GM10266 (cell line): ENCODE data around the gene REP15.
A peak's percentile ranks its signal among the peaks of the same experiment; 100 is the strongest.

Experiments used
- DNase-seq: peaks from one replicate; pipeline ENCODE4 v3.0.0; 2012; ENCODE audit errors: extremely low spot score
- TF ChIP-seq, protein P1 (sequence below): IDR thresholded peaks from 2 replicates; pipeline ENCODE4 v1.5.1; 2012; ENCODE audit warnings: mild to moderate bottlenecking, low read depth; ENCODE audit not compliant: control insufficient read depth, insufficient read depth; ENCODE audit errors: missing control alignments

The REP15 gene

DNA sequence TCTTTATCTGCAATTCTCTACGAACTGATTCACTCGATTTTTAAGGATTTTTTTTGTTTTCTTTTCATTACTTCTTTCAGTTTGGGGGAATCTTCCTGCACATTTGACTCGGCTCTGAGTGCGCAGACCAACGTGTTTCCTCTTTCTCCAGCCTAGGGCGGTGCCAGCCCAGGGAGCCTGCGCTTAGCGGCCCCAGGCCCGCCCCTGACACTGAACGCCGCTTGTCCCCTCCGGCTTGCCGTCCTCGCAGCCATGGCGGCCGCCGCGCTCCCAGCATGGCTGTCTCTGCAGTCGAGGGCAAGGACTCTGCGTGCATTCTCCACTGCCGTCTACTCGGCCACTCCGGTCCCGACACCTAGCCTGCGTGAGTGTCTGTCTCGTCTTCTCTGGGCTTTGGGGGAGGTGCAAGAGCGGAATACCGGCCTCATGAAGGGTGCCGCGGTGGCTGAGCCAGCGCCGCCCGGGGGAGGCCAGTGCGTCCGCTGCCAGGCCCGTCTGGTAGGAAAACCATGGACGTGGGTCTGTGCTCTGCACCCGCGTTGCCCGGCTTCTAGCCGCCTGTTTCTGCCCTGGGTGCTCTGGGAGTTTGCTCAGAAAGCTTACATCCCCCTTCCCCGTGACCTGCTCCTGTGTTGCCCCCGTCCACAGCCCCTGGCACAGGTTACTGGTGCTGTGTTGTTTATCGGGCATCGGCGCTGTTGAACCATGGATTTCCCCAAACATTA, 14.5 kb downstream of the REP15 start, which contains the start of gene MRPS35:
TSS of gene MRPS35 (plus strand) at position 241 of the 725 bp plus-strand sequence. CDS start at position 253, 12 bp downstream.
- TF ChIP-seq, protein P1, sequence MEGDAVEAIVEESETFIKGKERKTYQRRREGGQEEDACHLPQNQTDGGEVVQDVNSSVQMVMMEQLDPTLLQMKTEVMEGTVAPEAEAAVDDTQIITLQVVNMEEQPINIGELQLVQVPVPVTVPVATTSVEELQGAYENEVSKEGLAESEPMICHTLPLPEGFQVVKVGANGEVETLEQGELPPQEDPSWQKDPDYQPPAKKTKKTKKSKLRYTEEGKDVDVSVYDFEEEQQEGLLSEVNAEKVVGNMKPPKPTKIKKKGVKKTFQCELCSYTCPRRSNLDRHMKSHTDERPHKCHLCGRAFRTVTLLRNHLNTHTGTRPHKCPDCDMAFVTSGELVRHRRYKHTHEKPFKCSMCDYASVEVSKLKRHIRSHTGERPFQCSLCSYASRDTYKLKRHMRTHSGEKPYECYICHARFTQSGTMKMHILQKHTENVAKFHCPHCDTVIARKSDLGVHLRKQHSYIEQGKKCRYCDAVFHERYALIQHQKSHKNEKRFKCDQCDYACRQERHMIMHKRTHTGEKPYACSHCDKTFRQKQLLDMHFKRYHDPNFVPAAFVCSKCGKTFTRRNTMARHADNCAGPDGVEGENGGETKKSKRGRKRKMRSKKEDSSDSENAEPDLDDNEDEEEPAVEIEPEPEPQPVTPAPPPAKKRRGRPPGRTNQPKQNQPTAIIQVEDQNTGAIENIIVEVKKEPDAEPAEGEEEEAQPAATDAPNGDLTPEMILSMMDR: no peak
- DNase-seq: peak; percentile 85

DNA sequence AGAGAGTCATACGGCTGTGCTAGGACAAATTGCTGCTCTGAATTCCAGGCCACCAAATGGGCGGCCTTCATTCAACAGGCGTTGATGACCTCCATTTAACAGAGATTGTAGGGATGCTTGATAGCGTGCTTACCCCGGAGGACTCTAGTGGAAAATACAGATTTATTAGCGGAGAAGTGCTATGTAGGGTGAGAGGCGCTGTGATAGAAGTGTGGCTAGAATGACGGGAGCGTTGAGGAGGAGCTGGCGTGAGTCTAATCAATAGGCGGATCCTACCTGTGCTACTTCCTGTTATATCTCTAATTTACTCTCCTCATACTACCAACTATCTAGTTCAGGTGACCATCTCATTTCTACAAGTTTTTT, 15.1 kb downstream of the REP15 start:
- DNase-seq: peak; percentile 16
- TF ChIP-seq, protein P1: no peak

DNA sequence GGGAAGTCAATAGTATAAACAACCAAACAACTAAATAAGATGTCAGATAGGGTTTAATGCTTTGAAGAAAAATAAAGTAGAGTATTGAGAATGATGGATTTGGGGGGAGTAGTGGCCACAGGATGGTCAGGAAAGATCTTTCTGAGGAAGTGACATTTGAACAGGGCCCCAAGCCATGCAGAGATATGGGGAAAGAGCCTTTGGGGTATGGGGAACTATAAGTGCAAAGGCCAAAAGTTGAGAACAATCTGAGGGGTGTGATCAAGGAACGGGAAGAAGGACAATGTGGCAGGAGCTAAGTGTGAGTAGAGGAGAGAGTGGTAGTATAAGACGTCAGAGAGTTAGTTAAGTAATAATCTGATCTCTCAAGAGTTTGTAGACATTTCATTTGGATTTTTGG, 15.7 kb downstream of the REP15 start:
- no peak for DNase-seq
- TF ChIP-seq, protein P1: no peak

DNA sequence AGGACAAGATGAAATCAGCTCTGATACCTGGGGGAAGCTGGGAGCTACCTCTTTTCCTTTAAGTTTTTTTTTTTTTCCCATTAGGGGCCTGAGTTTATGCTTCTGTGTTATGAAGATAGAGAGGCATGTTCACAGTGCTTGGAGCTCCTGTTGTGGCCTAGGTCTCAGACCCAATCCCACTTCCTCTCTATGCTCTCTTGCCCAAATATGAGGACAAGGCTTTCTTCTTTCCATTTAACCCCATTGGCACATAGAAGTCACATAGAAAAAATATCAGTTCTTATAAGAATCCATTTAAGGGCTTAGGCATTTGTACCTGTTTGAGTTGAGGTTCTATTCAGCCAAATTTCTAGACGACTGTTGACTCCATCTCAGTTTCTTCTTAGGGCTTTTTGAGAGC, 27.0 kb downstream of the REP15 start:
- TF ChIP-seq, protein P1: no peak
- DNase-seq: no peak

DNA sequence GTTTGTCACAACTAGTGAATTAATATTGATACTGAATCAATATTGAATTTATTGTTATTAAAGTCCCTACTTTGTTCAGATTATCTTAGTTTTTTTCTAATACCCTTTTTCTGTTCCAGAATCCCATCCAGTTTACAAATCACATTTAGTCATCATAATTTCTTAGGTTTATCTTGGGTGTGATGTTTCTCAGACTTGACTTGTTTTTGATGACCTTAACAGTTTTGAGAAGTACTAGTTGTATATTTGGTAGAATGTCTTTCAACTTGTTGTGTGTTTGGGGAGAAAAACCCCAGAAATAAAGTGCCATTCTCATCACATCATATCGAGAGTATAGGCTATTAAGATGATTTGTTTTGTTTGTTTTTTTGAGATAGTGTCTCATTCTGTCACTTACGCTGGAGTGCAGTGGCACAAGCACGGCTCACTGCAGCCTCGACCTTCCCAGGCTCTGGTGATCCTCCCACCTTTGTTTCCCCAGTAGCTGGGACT, 33.9 kb downstream of the REP15 start:
- TF ChIP-seq, protein P1: no peak
- DNase-seq: no peak

DNA sequence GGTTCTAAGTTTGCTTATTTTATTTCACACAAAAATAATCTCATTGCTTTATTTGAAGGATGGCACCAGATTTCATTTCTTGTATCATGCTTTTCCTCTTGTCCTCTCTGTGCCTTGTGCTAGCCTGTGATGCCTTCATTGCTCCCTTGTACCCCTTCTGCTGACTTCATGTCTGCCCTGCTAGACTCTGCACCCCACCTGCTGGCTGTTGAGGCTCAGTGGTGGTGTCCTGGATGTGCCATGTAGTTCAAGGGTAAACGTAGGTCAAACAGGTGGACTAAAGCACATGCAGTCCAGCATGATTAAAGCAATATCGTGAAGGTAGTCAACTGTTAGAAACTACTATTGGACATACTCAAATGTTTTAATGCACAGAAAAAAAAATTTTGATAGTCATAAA, 36.0 kb downstream of the REP15 start:
- TF ChIP-seq, protein P1: peak; percentile 37
- DNase-seq: no peak

DNA sequence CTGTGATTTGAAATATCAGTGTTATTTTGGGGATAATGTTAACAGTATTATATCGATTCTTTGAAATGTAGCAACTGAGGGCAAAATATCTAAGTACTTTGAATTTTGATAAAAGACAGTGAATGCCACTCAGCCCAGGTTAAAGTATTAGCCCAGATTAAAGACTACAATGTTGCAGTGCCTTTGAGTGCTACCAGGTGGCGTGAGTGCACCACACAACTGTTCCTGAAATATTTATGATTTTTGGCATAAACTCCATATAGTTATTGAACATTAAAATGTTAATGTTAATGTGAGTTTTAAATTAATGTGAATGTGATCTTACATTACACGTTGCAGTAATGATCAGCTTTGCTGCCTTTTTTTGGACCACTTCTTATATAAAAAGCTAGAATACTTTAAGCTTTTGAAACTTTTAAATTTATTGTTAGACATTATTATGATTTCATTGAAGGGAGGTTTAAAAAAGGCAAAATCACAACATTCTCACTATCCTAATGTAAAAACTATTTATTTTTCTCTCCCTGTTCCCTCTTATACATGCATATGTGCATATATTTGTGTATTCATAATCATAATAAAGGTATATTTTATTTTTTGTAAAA, 36.9 kb downstream of the REP15 start:
- DNase-seq: peak; percentile 37

More for the DNA sequence above, 36.9 kb downstream of the REP15 start:
- TF ChIP-seq, protein P1: peak; percentile 74
